NOMO-1 treated with dmso at 0.1 percent for 144 hours (cell line): ENCODE measurements around the gene PCSK5.
"Not testable (repeated sequence)": the region's sequence is repeated elsewhere in the genome, so short reads cannot be mapped to it uniquely, and the experiment has no call there.

Source experiments
- DNase-seq: peaks from one replicate; lab custom pipeline; 2025; ENCODE audit not compliant: unreplicated experiment; lab: John Stamatoyannopoulos, UW

Gene PCSK5

DNA sequence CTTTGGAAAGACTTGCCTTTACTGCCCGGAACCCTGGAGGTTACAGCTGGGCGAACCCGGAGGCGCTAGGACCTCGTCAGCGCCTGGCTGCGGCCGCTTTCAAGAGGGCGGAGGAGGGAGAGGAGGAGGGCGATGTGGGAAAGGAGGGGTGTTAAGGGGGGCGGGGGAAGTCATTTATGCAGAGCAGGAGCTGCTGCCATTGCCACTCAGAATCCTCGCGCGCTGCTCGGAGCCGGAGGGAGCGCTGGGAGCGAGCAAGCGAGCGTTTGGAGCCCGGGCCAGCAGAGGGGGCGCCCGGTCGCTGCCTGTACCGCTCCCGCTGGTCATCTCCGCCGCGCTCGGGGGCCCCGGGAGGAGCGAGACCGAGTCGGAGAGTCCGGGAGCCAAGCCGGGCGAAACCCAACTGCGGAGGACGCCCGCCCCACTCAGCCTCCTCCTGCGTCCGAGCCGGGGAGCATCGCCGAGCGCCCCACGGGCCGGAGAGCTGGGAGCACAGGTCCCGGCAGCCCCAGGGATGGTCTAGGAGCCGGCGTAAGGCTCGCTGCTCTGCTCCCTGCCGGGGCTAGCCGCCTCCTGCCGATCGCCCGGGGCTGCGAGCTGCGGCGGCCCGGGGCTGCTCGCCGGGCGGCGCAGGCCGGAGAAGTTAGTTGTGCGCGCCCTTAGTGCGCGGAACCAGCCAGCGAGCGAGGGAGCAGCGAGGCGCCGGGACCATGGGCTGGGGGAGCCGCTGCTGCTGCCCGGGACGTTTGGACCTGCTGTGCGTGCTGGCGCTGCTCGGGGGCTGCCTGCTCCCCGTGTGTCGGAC is at the start of gene PCSK5:
Gene PCSK5, plus strand, starts transcription at position 202 of the 805 bp plus-strand sequence. Its CDS starts 509 bp downstream, at position 711.
- DNase-seq, result peak; percentile 68

DNA sequence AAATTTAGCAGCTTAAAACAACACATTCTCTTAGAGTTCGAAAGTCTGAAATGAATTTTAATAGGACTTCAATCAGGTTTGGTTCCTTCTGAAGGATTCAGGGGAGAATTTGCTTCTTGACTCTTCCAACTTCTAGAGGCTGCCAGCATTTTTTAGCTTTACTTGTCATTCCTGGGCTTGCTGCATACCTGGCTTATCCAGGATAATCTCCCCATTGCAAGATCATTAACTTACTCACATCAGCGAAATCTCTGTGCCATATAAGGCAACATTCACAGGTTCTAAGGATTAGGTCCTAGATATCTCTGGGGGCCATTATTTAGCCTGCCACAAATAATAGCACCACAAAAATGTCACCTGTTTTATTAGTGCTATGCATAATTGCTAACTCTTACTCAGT is 46.2 kb upstream of the PCSK5 start:
- DNase-seq, result no peak

DNA sequence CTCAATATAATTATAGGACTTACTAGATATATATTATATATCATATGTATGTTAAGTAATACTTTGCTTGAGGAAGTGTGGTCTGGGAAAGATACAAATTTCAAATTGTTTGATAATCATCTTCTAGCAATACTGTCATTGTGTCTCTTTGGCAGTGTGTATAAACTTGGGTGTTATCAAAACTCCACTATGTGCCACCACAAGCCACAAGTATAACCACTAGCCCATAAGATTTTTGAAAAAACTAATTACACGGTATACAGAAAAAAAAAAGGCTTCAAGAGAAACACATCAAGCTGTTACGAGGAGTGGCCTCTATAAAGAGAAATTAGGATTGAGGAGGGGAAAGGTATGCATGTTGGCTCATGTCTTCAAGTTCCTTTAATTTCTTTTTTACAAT is 44.7 kb upstream of the PCSK5 start:
- DNase-seq, result no peak

DNA sequence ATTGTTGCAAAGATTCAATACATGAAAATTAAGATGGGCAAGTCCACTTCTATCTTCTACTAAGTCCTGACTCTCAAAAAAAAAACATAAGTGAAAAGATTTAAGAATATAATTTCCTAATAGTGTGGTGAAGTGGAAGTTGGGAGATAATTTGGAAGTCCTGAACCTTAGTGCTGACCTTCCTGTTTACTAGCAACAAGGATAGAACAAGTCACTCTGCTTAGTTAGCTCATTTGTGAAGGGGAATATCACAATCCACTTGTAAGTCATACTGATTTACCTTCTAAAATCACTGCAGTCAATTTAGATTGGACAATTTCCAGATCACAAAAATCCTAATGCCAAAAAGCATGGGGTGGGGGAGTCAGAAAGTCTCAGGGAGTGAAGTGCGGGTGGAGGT is 43.4 kb upstream of the PCSK5 start:
- no peak for DNase-seq

DNA sequence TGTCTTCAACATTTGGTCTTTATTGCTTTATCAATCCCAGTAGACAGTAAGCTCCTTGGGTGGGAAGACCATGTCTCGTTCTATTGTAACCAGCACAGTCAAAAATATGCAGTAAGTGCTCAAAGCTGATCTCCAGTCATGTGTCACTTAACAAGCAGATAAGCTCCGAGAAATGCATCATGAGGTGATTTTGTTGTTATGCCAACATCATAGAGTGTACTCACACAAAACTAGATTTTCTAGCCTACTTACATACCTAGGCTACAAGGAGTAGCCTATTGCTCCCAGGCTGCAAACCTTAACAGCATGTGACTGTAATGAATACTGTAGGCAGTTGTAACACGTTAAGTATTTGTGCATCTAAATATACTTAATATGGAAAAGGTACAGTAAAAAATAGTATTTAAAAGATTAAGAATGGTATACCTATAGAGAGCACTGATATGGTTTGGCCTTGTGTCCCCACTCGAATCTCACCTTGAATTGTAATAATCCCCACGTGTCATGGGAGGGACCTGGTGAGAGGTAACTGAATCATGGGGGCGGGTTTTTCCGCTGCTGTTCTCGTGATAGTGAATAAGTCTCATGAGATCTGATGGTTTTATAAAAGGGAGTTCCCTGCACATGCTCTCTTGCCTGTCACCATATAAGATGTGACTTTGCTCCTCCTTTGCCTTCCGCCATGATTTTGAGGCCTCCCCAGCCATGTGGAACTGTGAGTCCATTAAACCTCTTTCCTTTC is 39.8 kb upstream of the PCSK5 start:
- DNase-seq, result no peak

DNA sequence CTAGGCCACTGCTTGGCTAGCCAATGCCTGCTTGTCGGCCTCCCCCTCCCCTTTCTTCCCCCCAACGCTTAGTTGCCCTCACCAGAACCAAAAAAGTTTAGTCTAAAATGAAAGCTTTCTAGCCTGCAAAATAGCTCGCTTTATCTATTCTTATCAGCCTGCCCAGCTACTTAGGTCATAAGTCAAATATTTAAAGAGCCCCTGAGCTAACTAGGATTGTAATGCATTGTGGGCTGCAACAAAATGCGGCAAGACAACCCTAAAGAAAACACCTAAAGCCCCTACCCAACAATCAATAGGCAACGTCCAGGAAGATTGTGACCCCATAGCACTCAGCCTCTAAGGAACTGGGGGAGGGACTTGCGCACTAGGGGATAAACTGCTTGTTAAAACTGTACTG is 38.6 kb upstream of the PCSK5 start:
- no peak for DNase-seq

DNA sequence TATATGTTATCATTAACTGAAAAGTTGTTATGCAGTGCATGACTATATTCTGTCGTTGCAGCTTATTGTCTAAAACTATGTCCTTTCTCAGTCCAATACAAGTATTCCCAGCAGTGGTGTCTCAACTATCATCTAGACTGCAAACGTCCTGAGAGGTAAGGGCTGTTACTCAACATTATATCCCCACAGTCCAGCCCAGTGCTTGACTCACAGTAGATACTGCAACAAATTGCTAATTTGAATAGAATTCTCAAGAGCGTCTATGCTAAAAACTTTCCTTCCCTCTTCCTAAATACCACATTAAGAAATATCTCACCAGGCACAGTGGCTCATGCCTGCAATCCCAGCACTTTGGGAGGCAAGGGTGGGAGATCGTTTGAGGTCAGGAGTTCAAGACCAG is 37.7 kb upstream of the PCSK5 start:
- no peak for DNase-seq

DNA sequence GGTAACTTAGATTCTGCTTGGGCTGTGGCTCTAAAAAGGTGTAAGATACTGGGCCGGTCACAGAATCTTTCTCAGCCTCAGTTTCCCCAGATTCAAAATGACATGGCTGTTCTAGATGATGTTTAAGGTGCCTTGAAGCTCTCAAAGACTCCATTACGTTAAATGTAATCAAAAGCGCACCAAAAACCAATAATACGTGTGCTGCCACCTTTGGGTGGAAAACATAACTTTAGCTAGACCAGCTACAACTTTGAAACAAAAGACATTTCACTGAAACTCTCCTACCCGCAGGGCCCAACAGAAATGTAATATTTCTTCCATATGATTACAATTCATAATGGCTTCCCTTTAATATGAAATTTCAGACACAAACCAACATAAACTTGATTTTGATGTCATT is 35.0 kb upstream of the PCSK5 start:
- DNase-seq, result no peak

DNA sequence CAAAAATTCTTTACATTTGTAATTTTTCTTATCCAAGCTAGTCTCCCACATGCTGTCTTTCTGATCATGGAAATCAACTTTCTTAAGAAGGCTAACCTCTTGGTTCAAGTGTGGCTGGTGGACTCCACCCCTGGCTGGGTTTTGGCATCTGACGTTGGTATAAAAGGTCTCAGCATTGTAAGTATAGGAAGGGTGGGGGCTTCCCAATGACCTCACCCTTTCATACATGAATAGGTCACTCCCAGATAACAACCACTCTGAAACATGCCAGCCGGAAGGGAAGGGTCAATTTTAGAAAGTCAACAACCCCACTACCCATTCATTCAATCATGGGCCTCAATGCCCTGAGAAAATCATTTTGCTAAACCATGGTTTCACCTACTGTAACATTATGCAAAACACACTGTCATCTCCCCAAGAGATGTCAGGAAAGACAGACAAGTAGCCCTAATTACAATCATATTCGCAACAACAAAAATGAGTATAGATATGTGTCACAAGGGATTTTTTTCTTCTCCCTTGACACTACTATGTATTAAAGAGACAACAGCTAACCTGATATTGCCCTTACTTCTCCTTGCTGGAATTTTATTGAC is 31.9 kb upstream of the PCSK5 start:
- no peak for DNase-seq

DNA sequence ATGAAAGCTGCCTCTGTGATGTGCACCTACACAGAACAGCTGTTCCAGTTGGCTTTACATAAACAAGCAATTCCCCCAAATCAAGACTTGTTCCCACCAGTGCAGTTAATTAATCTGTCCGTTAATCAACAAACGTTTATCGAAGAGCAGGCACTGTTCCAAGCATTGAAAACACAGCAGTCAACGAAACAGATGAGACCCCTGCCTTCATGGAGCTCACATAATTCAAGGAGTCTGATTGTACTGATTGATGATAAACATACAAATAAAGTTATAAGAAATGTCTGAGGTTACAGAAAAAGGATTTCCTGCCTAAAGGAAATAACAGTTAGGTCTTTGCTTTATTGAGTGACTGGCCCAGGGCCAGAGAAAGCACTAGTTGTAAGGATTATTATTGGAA is 26.2 kb upstream of the PCSK5 start:
- DNase-seq, result no peak

DNA sequence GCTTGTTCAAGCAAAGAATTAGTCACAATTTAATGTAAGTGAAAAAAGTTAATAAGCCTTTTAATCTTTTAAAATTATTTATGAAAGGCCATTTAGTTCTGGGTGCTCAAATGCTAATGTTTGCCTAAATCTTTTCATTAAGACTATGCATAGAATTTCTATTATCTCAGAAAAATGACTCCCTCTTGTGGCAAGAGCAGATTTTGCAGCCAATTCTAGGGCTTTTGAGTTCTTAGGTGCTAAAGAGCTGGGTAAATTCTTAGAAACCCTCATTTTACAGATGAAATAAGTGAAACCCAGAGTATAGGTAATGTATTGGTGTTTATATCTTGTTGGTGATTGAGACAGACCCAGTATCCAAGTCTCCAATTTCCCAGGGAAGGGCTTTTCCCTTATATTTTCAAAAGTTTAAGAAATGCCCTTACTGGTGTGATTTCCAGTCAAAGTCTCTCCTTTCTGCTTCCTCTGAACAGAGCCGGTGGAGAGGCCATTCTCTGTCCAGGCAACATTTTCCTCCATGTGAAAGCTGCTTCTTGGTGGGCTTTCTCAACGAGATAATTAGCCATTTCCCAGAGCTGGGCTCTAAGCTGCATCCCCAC is 24.1 kb upstream of the PCSK5 start:
- no peak for DNase-seq

DNA sequence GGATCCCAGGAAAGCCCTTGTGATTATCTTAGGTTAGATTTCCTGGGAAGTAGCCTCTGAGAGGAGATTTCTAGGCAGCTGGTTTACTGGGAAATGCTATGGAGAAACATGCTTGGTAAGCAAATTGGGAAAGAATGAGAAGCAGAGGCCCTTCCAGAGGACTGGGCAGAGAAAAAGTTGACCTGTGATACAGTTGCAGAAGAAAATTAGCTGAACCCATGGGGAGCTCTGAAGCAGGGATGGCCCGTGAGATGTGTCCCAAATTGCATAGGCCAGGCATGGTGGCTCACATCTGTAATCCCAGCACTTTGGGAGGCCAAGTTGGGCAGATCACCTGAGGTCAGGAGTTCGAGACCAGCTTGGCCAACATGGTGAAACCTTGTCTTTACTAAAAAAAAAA is 21.9 kb upstream of the PCSK5 start:
- DNase-seq, result not testable (repeated sequence)

DNA sequence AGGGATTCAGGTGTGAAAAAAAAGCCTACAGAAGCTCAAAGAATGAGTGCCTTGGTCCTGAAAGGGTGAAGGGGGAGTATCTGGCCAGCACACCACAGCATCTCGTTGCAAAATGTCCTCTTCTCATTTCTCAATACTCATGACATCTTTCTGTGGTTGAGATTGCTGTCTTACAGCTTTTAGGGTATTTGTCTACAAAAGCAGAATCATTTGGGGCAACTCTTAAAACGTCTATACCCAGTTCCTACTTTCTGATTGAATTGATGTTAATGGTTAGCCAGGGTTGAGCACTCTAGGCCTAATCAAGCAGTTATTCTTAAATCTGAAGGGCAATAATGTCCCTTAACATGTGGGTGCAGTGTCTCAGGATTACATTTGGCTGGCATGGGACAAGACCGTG is 21.2 kb upstream of the PCSK5 start:
- DNase-seq, result peak; percentile 43

DNA sequence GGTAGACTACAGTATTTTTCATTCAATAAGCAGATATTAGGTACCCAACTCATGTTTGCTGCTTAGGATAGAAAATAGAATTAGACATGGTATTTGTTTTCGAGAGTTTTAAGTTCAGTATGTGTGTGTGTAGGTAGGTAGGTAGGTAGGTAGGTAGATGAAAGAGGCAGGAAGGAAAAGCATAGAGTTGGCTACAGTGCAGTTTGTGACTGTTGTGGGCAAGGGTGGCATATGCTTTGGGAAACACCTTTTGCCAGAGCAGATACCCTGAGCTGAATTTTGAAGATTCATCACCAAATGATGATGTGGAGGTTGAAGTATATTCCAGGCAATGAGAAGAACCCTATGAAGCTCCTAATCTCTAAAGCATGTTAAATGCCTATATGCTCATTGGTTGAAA is 20.0 kb upstream of the PCSK5 start:
- DNase-seq, result no peak

DNA sequence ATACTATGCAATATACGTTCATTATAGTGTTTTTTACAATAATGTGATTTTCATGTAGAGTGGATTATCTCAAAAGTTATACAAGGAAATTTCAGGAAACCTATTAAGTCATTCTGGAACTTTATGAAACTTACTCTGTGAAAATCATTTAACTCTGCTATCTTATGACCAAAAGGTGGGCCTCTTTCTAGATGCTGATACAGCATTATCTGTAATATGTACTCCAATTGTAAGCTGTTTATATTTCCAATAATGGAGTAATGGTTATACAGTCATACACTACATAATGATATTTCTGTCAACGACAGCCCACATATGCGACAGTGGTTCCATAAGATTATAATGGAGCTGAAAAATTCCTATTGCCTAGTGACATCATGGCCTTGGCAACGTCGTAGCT is 18.8 kb upstream of the PCSK5 start:
- no peak for DNase-seq

DNA sequence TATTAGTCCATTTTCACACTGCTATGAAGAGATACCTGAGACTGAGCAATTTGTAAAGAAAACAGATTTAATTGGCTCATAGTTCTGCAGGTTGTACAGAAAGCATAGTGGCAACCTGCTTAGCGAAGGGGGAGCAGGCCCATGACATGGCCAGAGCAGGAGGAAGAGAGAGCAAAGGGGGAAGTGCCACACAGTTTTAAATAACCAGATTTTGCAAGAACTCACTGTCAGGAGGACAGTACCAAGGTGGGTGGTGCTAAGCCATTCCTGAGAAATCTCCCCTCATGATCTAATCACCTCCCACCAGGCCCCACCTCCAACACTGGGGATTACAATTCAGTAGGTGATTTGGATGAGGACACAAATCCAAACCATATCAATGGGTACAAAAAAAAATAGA is 16.8 kb upstream of the PCSK5 start:
- DNase-seq, result peak; percentile 23

DNA sequence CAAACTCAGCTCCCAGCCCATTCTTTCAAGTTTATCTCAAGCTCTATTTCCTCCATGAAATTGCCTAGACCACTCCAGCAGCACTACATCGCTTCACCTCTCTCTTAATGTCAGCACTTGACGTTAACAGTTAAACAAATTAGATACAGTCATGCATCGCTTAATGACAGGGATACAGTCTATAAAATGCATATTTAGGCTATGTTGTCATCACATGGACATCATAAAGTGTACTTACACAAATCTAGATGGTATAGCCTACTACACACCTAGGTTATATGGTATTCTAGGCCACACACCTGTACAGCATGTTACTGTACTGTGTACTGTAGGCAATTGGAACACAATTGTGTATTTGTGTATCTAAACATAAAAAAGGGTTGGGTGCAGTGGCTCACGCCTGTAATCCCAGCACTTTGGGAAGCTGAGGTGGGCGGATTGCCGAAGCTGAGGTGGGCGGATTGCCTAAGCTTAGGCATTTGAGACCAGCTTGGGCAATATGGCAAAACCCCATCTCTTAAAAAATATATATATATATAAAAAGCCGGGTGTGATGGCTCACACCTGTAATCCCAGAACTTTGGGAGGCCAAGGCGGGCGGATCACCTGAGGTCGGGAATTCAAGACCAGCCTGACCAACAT is 13.4 kb upstream of the PCSK5 start:
- DNase-seq, result no peak

DNA sequence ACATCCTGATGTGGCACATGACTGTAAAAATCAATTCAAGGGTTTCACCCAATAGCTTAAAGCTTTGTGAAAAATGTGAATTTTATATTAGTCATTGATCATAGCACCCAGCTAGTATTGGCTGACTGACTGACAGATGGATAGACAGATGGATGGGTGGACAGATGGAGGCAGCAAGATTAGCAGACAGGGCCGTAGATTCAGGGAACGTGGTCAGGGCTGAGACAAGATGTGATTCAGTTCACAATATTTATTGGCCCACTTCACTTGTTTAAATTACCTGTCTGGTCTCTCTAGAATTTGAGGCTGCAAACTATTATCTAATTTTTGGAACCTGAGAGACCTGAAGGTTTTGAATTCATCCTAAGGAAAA is 12.0 kb upstream of the PCSK5 start:
- DNase-seq, result no peak

DNA sequence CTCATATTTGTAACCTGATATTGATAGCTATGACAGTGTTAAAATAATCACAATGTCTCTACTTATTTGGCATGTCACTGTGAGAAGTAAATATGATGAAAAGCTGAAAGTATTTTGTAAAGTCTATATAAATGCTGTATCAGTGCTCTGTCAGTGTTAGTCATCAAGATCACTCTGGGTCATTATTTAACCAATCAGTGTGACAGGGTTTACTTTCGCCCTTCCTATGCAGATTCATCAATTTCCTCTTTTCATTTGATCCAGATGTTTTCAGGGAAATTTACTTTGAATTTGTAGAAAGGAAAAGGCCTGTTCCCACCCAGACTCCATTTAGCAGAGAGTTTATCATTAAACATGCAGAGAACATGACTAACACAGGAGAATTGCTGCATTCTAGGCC is 9.9 kb upstream of the PCSK5 start:
- no peak for DNase-seq

DNA sequence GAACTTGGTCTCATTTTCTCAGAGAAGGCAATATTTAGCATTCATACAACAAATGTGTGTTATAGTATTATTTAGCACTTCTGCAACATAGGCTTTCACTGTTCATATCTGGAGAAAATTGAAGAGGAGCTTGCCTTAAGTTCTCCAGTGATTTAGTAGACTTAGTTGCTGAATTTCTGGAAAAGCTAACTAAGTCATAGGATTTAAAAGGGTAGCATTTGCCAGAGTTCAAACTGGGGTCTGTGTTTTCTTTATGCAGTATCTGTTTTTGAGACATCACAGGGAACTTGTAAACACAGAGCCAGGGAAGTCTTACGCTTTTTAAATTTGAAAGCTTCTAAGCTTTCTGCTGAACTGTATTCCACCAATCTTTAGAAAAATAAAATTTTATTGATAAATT is 8.7 kb upstream of the PCSK5 start:
- DNase-seq, result no peak

DNA sequence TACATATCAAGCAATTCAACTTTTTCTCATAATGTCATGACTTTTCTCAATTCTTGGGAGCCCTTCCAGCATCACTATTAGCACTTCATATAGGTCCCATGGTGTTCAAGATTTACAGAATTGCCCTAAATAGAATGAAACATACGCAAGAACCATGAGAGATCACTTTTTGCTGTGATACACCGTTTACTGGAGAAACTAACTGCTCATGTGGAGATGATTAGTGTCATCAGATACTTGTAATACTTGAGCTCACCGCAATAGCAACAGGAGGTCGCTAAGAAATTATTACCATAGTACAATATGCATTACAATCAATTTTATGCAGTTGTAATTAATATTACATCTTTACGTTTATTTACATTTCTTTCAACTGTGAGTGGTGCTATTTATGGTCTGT is 4.8 kb upstream of the PCSK5 start:
- DNase-seq, result no peak
